Tibial nerve (tissue), 4 donors: ENCODE data around the gene FAM120B.

Source experiments
- EP300 ChIP-seq, 2 donors: sonication (generic); formaldehyde crosslinking; IDR thresholded peaks; one replicate each; pipeline ENCODE4 v1.6.1; 2017; ENCODE audit warnings: antibody characterized with exemption in 2 of 2, mild to moderate bottlenecking in 1 of 2
- POLR2A ChIP-seq, 2 donors: fragments of 450-650 bp; IDR thresholded peaks; one replicate each; pipeline ENCODE4 v1.6.1; 2017; ENCODE audit warnings: antibody characterized with exemption in 2 of 2, mild to moderate bottlenecking in 2 of 2, moderate library complexity in 2 of 2
- TF ChIP-seq, protein P1 (sequence below), 5 experiments: fragments of 200-600 bp in 3 of 5; fragments of 450-650 bp in 2 of 5; sonication (generic) in 3 of 5; IDR thresholded peaks; one replicate each; pipeline ENCODE4 v1.5.1; 2016 to 2019; ENCODE audit warnings: antibody characterized with exemption in 5 of 5, mild to moderate bottlenecking in 3 of 5, moderate library complexity in 2 of 5

- TF ChIP-seq, protein P1, sequence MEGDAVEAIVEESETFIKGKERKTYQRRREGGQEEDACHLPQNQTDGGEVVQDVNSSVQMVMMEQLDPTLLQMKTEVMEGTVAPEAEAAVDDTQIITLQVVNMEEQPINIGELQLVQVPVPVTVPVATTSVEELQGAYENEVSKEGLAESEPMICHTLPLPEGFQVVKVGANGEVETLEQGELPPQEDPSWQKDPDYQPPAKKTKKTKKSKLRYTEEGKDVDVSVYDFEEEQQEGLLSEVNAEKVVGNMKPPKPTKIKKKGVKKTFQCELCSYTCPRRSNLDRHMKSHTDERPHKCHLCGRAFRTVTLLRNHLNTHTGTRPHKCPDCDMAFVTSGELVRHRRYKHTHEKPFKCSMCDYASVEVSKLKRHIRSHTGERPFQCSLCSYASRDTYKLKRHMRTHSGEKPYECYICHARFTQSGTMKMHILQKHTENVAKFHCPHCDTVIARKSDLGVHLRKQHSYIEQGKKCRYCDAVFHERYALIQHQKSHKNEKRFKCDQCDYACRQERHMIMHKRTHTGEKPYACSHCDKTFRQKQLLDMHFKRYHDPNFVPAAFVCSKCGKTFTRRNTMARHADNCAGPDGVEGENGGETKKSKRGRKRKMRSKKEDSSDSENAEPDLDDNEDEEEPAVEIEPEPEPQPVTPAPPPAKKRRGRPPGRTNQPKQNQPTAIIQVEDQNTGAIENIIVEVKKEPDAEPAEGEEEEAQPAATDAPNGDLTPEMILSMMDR (IDR thresholded peaks at IDR 0.05): no peak
- TF ChIP-seq POLR2A (IDR thresholded peaks at IDR 0.05) (no peak), EP300 (IDR thresholded peaks at IDR 0.05) (no peak)
Measured at GRCh38 chr6:170361335-170361734, 54.8 kb downstream of the FAM120B start.
